Left kidney (tissue), 2 donors: ENCODE results near the gene NDUFV2. TPM values are rescaled to one million over a fixed set of nuclear protein-coding genes. Genes with fewer than 3 reads are reported as not detected.
"Not testable (repeated sequence)": the region's sequence is repeated elsewhere in the genome, so short reads cannot be mapped to it uniquely, and the experiment has no call there.

ENCODE experiments used
- DNase-seq: peaks from one replicate; pipeline ENCODE4 v3.0.0-alpha.2; 2013
- polyA plus RNA-seq: library from polyadenylated mRNA; unstranded; fragments of 120-200 nt; gene quantifications from one replicate; pipeline ENCODE4 v1.2.1, GENCODE V29; 2013; ENCODE audit not compliant: insufficient read length

NDUFV2 gene
- polyA plus RNA-seq, 1 donor = 131 TPM

GRCh38 chr18:9147440-9148202 lies 45.1 kb downstream of the NDUFV2 start:
- DNase-seq = peak; percentile 58

- DNase-seq = no peak
These were observed 45.7 kb downstream of the NDUFV2 start for GRCh38 chr18:9148203-9148552.

- DNase-seq = no peak
These were observed 47.6 kb downstream of the NDUFV2 start for GRCh38 chr18:9150121-9150520.

- DNase-seq = no peak
These were observed 50.8 kb downstream of the NDUFV2 start for GRCh38 chr18:9153256-9153655.

GRCh38 chr18:9156604-9157249 lies 54.2 kb downstream of the NDUFV2 start:
- no peak for DNase-seq

- no peak for DNase-seq
These were observed 55.3 kb downstream of the NDUFV2 start for GRCh38 chr18:9157806-9158205.

- DNase-seq = no peak
These were observed 57.5 kb downstream of the NDUFV2 start for GRCh38 chr18:9160014-9160413.

GRCh38 chr18:9162663-9163062 lies 60.2 kb downstream of the NDUFV2 start:
- DNase-seq = not testable (repeated sequence)

- DNase-seq = not testable (repeated sequence)
These were observed 61.6 kb downstream of the NDUFV2 start for GRCh38 chr18:9164149-9164548.

GRCh38 chr18:9165883-9166282 lies 63.4 kb downstream of the NDUFV2 start:
- DNase-seq = not testable (repeated sequence)

GRCh38 chr18:9169515-9169914 lies 67.0 kb downstream of the NDUFV2 start:
- DNase-seq = not testable (repeated sequence)

- DNase-seq = not testable (repeated sequence)
These were observed 69.4 kb downstream of the NDUFV2 start for GRCh38 chr18:9171919-9172318.

GRCh38 chr18:9172506-9173127 lies 70.1 kb downstream of the NDUFV2 start:
- DNase-seq = no peak

- no peak for DNase-seq
These were observed 71.3 kb downstream of the NDUFV2 start for GRCh38 chr18:9173770-9174233.

GRCh38 chr18:9174302-9174701 lies 71.8 kb downstream of the NDUFV2 start:
- DNase-seq = no peak

GRCh38 chr18:9175115-9175514 lies 72.6 kb downstream of the NDUFV2 start:
- DNase-seq = no peak

GRCh38 chr18:9177031-9177430 lies 74.5 kb downstream of the NDUFV2 start:
- no peak for DNase-seq

GRCh38 chr18:9177466-9177865 lies 75.0 kb downstream of the NDUFV2 start:
- DNase-seq = no peak

GRCh38 chr18:9178557-9178956 lies 76.1 kb downstream of the NDUFV2 start:
- no peak for DNase-seq

GRCh38 chr18:9181275-9181674 lies 78.8 kb downstream of the NDUFV2 start:
- no peak for DNase-seq

- no peak for DNase-seq
These were observed 80.4 kb downstream of the NDUFV2 start for GRCh38 chr18:9182852-9183399.
